ENCODE measurements around the gene TMPRSS6. TPM values are rescaled to one million over a fixed set of nuclear protein-coding genes. Genes with fewer than 3 reads are reported as not detected.

Gene TMPRSS6
- total and polyA plus RNA-seq, 2 of the 13 experiments (the other 11 are each of a cell fraction or from before 2014, with no cell fraction given), result 4.2 to 4.8 TPM

DNA sequence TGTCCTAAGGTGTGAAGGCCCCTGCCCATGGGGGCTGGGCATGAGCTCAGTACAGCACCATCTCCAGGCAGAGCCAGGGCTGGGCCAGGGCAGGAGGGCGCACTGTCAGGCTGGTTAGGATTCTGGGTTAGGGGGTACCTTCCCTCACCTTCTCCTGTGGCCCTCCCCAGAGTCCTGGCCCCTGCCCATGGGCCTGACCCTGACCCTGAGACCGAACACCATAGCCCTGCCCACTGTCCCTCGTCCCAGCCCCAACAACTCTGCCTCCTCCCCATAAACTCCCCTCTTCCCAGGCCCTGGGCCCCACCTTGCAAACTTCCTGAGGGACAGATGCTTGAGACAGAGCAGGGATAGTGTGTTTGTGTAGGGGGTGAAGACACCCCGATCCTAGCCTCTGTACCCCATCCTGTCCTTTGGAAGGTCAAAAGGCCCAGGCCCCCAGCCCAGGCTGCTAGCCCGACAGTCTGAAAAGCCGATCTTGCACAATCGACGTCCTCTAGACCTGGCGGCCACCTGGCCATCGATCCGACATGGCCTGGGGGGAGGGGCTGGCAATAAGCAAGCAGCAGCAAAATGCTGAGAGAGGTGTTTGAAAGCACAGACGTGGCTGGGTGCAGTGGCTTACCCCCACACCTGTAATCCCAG is 2.7 kb upstream of the TMPRSS6 start (continued):
- TF ChIP-seq KDM5A (IDR thresholded peaks at IDR 0.05; ENCODE audit: borderline replicate concordance, low read length) (no peak), GATAD1 (CRISPR knock-in tag; IDR thresholded peaks at IDR 0.05) (no peak), HOXA3 (CRISPR knock-in tag; IDR thresholded peaks at IDR 0.05) (peak; percentile 80), NR2F1 (CRISPR knock-in tag; IDR thresholded peaks at IDR 0.05) (0 out of 4 replicates have a peak, but pooled peaks of 1 of the 2 experiments have one; percentile 43), ZZZ3 (CRISPR knock-in tag; IDR thresholded peaks at IDR 0.05; ENCODE audit: borderline replicate concordance) (no peak), BRD4 (CRISPR knock-in tag; IDR thresholded peaks at IDR 0.05) (no peak), ZNF777 (CRISPR knock-in tag; IDR thresholded peaks at IDR 0.05) (no peak), BORCS8-MEF2B (CRISPR knock-in tag; IDR thresholded peaks at IDR 0.05) (no peak; the same call in 1 of the 2 replicates), ZNF543 (CRISPR knock-in tag; IDR thresholded peaks at IDR 0.05) (no peak), ZNF75D (CRISPR knock-in tag; IDR thresholded peaks at IDR 0.05; ENCODE audit: borderline replicate concordance) (no peak), NCOR1 (IDR thresholded peaks at IDR 0.05; ENCODE audit: borderline replicate concordance, low read length) (no peak; the same call in 1 of the 2 replicates), TCF12 (IDR thresholded peaks at IDR 0.05) (no peak), TCF12 (CRISPR knock-in tag; IDR thresholded peaks at IDR 0.05) (0 out of 2 replicates have a peak, but pooled peaks have one; percentile 40), KDM6A (CRISPR knock-in tag; IDR thresholded peaks at IDR 0.05; ENCODE audit: low read depth) (peak; percentile 30; the same call in 1 of the 2 replicates), ZMAT3 (CRISPR knock-in tag; conservative IDR thresholded peaks at IDR 0.05) (no peak), KDM3A (CRISPR knock-in tag; IDR thresholded peaks at IDR 0.05; ENCODE audit: low read depth) (0 out of 2 replicates have a peak, but pooled peaks have one; percentile 53), PPARG (CRISPR knock-in tag; conservative IDR thresholded peaks at IDR 0.05) (no peak), DNMT3B (CRISPR knock-in tag; conservative IDR thresholded peaks at IDR 0.05) (no peak), BHLHE40 (IDR thresholded peaks at IDR 0.05; ENCODE audit: low read length) (no peak), RFX1 (IDR thresholded peaks at IDR 0.05) (no peak), ZNF781 (CRISPR knock-in tag; IDR thresholded peaks at IDR 0.05; ENCODE audit: borderline replicate concordance, not compliant biosample characterization) (no peak), GTF3A (CRISPR knock-in tag; conservative IDR thresholded peaks at IDR 0.05) (no peak), MATR3 (CRISPR knock-in tag; IDR thresholded peaks at IDR 0.05) (no peak)
- TF ChIP-seq, protein P1, sequence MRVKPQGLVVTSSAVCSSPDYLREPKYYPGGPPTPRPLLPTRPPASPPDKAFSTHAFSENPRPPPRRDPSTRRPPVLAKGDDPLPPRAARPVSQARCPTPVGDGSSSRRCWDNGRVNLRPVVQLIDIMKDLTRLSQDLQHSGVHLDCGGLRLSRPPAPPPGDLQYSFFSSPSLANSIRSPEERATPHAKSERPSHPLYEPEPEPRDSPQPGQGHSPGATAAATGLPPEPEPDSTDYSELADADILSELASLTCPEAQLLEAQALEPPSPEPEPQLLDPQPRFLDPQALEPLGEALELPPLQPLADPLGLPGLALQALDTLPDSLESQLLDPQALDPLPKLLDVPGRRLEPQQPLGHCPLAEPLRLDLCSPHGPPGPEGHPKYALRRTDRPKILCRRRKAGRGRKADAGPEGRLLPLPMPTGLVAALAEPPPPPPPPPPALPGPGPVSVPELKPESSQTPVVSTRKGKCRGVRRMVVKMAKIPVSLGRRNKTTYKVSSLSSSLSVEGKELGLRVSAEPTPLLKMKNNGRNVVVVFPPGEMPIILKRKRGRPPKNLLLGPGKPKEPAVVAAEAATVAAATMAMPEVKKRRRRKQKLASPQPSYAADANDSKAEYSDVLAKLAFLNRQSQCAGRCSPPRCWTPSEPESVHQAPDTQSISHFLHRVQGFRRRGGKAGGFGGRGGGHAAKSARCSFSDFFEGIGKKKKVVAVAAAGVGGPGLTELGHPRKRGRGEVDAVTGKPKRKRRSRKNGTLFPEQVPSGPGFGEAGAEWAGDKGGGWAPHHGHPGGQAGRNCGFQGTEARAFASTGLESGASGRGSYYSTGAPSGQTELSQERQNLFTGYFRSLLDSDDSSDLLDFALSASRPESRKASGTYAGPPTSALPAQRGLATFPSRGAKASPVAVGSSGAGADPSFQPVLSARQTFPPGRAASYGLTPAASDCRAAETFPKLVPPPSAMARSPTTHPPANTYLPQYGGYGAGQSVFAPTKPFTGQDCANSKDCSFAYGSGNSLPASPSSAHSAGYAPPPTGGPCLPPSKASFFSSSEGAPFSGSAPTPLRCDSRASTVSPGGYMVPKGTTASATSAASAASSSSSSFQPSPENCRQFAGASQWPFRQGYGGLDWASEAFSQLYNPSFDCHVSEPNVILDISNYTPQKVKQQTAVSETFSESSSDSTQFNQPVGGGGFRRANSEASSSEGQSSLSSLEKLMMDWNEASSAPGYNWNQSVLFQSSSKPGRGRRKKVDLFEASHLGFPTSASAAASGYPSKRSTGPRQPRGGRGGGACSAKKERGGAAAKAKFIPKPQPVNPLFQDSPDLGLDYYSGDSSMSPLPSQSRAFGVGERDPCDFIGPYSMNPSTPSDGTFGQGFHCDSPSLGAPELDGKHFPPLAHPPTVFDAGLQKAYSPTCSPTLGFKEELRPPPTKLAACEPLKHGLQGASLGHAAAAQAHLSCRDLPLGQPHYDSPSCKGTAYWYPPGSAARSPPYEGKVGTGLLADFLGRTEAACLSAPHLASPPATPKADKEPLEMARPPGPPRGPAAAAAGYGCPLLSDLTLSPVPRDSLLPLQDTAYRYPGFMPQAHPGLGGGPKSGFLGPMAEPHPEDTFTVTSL (CRISPR knock-in tag; IDR thresholded peaks at IDR 0.05; ENCODE audit: borderline replicate concordance), result no peak
- TF ChIP-seq, protein P2, sequence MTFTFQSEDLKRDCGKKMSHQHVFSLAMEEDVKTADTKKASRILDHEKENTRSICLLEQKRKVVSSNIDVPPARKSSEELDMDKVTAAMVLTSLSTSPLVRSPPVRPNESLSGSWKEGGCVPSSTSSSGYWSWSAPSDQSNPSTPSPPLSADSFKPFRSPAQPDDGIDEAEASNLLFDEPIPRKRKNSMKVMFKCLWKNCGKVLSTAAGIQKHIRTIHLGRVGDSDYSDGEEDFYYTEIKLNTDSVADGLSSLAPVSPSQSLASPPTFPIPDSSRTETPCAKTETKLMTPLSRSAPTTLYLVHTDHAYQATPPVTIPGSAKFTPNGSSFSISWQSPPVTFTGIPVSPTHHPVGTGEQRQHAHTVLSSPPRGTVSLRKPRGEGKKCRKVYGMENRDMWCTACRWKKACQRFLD (CRISPR knock-in tag; IDR thresholded peaks at IDR 0.05; ENCODE audit: borderline replicate concordance), result no peak
